Adrenal gland (tissue), 5 donors: ENCODE measurements around the gene KRT77.

ENCODE experiments used
- CTCF ChIP-seq, 6 experiments: fragments of 450-650 bp in 4 of 6; fragments of 200-600 bp in 2 of 6; sonication (generic) in 1 of 6; IDR thresholded peaks; 1 replicate in 5 of 6; 2 replicates in 1 of 6; pipeline versions ENCODE4 v1.5.1 to v1.8.0; 2016 to 2021; ENCODE audit warnings: antibody characterized with exemption in 6 of 6, mild to moderate bottlenecking in 2 of 6, moderate library complexity in 1 of 6
- POLR2A ChIP-seq, 2 donors: fragments of 450-650 bp; IDR thresholded peaks; one replicate each; pipeline ENCODE4 v1.6.1; 2017; ENCODE audit warnings: antibody characterized with exemption in 2 of 2, mild to moderate bottlenecking in 2 of 2, moderate library complexity in 1 of 2
- donor health status: DM: no; HTN: no; CAD: no.

DNA sequence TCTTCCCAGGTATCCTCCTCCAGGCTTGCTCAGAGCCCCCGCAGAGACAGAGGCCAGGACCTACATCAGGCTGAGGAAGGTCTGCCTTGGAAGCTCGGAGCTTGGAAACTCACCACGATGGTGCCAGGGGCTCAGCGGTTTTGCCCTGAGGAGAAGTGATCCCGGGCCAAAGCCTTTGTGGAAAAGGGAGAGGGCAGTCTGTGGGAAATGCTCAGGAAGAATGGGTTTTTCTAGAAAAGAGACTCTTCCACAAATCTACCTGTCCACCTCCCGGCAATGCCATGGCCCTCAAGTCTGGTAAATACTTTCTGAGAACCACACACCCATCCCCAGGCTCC is 59.3 kb downstream of the KRT77 start:
- TF ChIP-seq CTCF (IDR thresholded peaks at IDR 0.05) (no peak), POLR2A (IDR thresholded peaks at IDR 0.05) (no peak)
